Stimulated activated naive CD8-positive, alpha-beta T cell treated with anti-CD3 and anti-CD28 coated beads, Interleukin-15, Interleukin-2, amounts not matched to agents 100 ng/mL and 50 ng/mL, for 24 hours (primary cell): ENCODE data around the gene RPN1.

Source experiments
- H3K27ac Mint-ChIP-seq: one replicate; pipeline ENCODE4 v1.8.0; 2021; ENCODE audit warnings: mild to moderate bottlenecking, mixed read lengths
- H3K27me3 Mint-ChIP-seq: one replicate; pipeline ENCODE4 v1.8.0; 2021; ENCODE audit warnings: mixed read lengths
- H3K36me3 Mint-ChIP-seq: one replicate; pipeline ENCODE4 v1.8.0; 2021; ENCODE audit warnings: low read depth, mixed read lengths
- H3K4me1 Mint-ChIP-seq: one replicate; pipeline ENCODE4 v1.8.0; 2021; ENCODE audit warnings: low read depth, mixed read lengths
- H3K4me3 Mint-ChIP-seq: one replicate; pipeline ENCODE4 v1.8.0; 2021; ENCODE audit warnings: mild to moderate bottlenecking, mixed read lengths
- H3K9me3 Mint-ChIP-seq: one replicate; pipeline ENCODE4 v1.8.0; 2021; ENCODE audit warnings: mixed read lengths

RPN1 gene

GRCh38 chr3:128621931-128622330 is 28.7 kb downstream of the RPN1 start:
- Mint-ChIP-seq H3K4me1 (peaks cover 41% of the 10 kb centered on the region), H3K27me3 (no peaks in the 10 kb centered on the region), H3K36me3 (peaks cover 85% of the 10 kb centered on the region), H3K9me3 (no peaks in the 10 kb centered on the region), H3K27ac (peak overlapping the region; percentile 9), H3K4me3 (no peak overlapping the region)

DNA sequence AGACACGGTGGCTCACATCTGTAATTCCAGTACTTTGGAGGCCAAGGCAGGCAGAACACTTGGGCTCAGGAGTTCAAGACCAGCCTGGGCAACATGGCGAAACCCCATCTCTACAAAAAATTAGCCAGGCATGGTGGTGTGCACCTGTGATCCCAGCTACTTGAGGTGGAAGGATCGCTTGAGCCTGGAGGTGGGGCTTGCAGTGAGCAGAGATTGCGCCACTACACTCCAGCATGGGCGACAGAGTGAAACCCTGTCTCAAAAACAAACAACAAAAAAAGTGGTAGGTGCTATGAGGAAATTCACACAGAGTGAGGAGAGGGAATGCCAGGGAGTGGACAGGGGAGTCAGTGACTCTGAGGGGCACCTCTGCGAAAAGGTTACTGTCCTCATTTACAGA is 29.4 kb downstream of the RPN1 start:
- Mint-ChIP-seq H3K4me3 (no peak overlapping the region), H3K27me3 (no peaks in the 10 kb centered on the region), H3K27ac (peak overlapping the region; percentile 88)

DNA sequence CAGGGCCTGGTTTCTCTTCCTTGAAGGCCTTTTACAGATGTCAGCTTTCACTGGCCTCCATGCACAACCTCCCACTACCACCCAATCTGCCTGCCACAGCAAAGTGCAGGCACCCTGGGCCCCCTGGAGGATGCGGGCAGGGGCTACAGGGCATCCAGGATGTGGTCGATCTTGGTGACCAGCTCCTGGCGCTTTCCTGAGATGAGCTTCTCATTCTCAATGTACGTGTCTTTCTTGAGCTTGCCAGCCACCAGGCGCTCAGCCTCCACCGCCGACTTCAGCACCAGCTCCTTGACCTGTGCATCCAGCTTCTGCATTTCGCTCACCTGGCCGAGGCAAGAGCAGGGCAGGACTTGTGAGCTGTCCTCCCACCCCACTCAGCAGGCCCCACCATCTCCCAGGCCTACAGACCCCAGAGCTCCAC is 30.3 kb downstream of the RPN1 start:
- H3K4me3 Mint-ChIP-seq: peak overlapping the region; percentile 57
- H3K9me3 Mint-ChIP-seq: no peaks in the 10 kb centered on the region
- H3K36me3 Mint-ChIP-seq: peaks cover 69% of the 10 kb centered on the region
- H3K27me3 Mint-ChIP-seq: no peaks in the 10 kb centered on the region
- peaks cover 45% of the 10 kb centered on the region for H3K4me1 Mint-ChIP-seq
- peak overlapping the region; percentile 88 for H3K27ac Mint-ChIP-seq

More for the DNA sequence above, 29.4 kb downstream of the RPN1 start:
- Mint-ChIP-seq H3K4me1 (peaks cover 45% of the 10 kb centered on the region), H3K36me3 (peaks cover 78% of the 10 kb centered on the region), H3K9me3 (no peaks in the 10 kb centered on the region)

GRCh38 chr3:128619146-128619890 is 31.3 kb downstream of the RPN1 start:
- Mint-ChIP-seq H3K4me1 (peaks cover 45% of the 10 kb centered on the region), H3K36me3 (peaks cover 59% of the 10 kb centered on the region), H3K4me3 (peak overlapping the region; percentile 96), H3K27me3 (no peaks in the 10 kb centered on the region), H3K9me3 (no peaks in the 10 kb centered on the region), H3K27ac (peak overlapping the region; percentile 94)

DNA sequence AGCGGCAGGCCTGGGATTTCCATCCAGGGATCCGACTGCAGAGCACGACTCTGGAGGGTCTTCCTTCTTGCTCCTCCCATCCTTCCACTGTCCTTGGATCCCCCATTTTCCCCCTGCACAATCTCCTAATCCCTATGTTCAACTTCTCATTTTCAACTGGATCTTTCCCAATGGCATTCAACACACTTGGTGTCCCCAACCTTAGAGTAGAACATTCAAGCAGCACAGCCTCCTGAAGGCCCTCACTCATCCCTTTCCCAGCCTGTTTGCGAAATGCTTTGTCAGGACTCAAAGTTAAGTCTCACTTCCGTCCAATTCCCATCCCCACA is 32.3 kb downstream of the RPN1 start:
- Mint-ChIP-seq H3K4me3 (peak overlapping the region; percentile 96), H3K27ac (peak overlapping the region; percentile 94), H3K36me3 (peaks cover 50% of the 10 kb centered on the region), H3K27me3 (no peaks in the 10 kb centered on the region), H3K9me3 (no peaks in the 10 kb centered on the region), H3K4me1 (peaks cover 45% of the 10 kb centered on the region)

DNA sequence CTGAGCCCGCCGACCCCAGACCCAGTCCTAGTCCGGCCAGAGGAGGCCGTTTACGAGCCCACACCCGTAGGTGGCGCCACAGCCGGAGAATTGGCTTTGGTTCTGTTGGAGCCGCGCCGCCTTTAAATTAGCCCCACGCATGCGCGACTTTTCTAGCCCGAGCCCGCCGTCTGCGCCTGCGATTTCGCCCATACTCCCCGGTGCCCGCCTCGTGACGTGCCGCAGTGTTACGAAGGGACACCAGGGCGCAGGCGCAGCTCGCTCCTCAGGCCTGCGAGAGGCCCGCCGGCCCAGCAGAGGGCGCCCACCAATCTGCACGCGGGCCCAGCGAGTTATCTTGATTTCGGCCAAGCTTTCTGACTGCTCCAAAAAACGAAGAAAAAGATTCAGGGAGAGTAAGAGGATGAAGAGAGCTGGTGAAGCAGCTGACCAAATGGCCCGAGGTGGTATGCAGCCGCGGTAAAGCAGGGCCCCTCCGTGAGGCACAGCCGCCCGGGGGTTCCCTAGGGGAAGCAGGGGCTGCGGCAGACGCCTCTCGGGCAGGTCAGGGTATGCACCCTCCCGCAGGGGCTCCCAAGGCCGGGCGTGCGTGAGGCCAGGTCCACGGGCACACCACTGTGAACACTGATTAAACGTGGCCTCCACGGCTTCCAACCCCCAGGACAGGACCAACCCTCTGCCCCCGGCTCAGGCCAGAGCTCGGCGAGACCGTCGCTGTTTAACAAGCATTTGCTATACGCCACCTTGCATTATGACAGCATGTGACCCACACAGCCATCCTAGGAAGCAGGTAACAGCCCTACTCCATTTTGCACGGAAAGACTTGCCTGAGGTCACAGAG is 32.8 kb downstream of the RPN1 start:
- H3K9me3 Mint-ChIP-seq: no peaks in the 10 kb centered on the region

GRCh38 chr3:128617270-128617556 is 33.4 kb downstream of the RPN1 start:
- peaks cover 47% of the 10 kb centered on the region for H3K36me3 Mint-ChIP-seq
- H3K4me1 Mint-ChIP-seq: peaks cover 45% of the 10 kb centered on the region
- no peaks in the 10 kb centered on the region for H3K9me3 Mint-ChIP-seq
- peak overlapping the region; percentile 96 for H3K4me3 Mint-ChIP-seq
- peak overlapping the region; percentile 94 for H3K27ac Mint-ChIP-seq
- H3K27me3 Mint-ChIP-seq: no peaks in the 10 kb centered on the region

More for the DNA sequence above, 32.8 kb downstream of the RPN1 start:
- H3K36me3 Mint-ChIP-seq: peaks cover 49% of the 10 kb centered on the region
- peaks cover 45% of the 10 kb centered on the region for H3K4me1 Mint-ChIP-seq
- H3K27ac Mint-ChIP-seq: peak overlapping the region; percentile 94
- no peaks in the 10 kb centered on the region for H3K27me3 Mint-ChIP-seq
- H3K4me3 Mint-ChIP-seq: peak overlapping the region; percentile 96

GRCh38 chr3:128616516-128617269 is 33.9 kb downstream of the RPN1 start:
- peaks cover 45% of the 10 kb centered on the region for H3K4me1 Mint-ChIP-seq
- no peaks in the 10 kb centered on the region for H3K27me3 Mint-ChIP-seq
- peak overlapping the region; percentile 96 for H3K4me3 Mint-ChIP-seq
- peaks cover 42% of the 10 kb centered on the region for H3K36me3 Mint-ChIP-seq
- H3K27ac Mint-ChIP-seq: peak overlapping the region; percentile 94
- H3K9me3 Mint-ChIP-seq: no peaks in the 10 kb centered on the region

DNA sequence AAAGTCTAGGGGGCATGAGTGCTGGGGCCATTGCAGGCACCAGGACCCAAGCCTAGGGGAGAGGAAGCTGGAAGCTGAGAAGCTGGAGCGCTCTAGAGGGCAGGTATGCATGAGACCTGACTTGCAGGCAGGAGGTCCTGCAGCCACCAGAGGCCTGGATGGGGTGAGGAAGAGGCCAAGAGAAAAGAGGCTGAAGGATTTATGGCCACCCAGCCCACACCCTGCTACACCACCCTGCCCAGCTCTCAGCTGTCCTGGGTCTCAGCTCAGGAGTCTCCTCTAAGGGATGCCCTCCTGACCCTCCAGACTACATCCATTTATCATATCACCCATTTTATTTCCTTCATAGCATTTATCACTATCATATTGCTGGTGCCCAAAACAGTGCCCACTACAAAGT is 36.5 kb downstream of the RPN1 start:
- Mint-ChIP-seq H3K27ac (no peak overlapping the region), H3K36me3 (peaks cover 16% of the 10 kb centered on the region), H3K9me3 (no peaks in the 10 kb centered on the region), H3K4me1 (peaks cover 21% of the 10 kb centered on the region), H3K4me3 (no peak overlapping the region), H3K27me3 (no peaks in the 10 kb centered on the region)

DNA sequence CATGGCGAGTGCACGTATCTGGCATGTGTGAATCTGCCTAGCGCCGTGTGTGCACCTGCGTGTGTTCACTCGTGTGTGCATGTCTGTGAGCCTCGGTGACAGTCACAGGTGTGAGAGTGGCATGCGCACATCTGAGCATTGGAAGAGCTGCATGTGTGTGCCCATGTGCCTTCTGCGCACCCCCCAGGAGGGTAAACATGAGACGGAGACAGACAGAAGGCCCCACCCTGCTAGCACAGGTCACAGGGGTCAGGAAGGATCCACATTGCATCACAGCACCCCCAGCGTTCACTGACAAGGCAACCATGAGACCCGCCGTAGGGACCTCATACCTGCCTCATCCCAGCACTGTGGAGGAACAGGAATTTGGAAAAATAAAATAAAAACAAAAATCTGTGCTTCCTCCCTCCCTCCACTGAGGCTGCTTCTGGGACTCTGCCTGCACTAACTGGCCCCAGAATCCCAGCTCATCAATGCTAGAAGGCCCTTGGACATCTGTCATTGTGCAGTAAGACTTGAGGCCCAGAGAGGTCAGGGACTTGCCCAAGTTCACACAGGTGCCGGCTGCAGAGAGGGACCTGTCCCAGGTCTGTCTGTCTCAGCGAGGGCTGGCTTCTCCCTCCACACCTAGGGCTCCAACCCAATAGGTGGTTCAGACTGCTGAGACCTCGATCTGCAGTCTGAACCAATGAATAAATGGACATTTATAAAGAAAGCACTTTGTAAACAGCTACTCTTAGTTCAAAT is 37.4 kb downstream of the RPN1 start:
- no peak overlapping the region for H3K27ac Mint-ChIP-seq
- peaks cover 12% of the 10 kb centered on the region for H3K4me1 Mint-ChIP-seq
- H3K36me3 Mint-ChIP-seq: peaks cover 8% of the 10 kb centered on the region
- no peaks in the 10 kb centered on the region for H3K9me3 Mint-ChIP-seq
- H3K4me3 Mint-ChIP-seq: no peak overlapping the region
- no peaks in the 10 kb centered on the region for H3K27me3 Mint-ChIP-seq

DNA sequence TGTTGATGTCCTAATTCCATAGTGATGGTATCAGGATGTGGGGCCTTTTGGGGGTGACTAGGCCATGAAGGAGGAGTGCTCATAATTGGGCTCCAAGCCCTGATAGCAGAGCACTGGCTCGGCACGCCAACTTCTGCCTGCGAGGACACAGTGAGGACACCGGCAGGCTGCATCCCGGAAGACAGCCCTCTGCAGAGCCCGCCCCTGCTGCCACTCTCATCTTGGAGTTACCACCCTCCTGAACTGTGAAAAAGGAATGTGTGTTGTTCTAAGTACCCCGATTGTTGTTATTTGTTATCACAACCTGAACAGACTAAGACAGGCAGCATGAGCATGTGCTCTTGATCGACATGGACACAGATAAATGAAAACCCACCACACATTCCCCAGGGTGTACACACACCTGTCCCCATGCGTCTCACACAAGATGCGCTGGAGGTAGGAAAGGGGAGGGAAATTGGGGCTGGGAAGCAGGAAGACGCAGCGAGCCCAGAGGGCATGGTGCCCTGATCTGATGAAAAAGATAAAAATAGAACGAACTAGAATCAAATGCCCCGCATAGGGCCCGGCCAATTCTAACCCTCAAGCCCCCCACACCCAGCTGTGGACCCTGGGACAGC is 40.1 kb downstream of the RPN1 start:
- no peak overlapping the region for H3K27ac Mint-ChIP-seq
- peaks cover 7% of the 10 kb centered on the region for H3K27me3 Mint-ChIP-seq
- no peak overlapping the region for H3K4me3 Mint-ChIP-seq
- H3K9me3 Mint-ChIP-seq: no peaks in the 10 kb centered on the region
- no peaks in the 10 kb centered on the region for H3K36me3 Mint-ChIP-seq
- no peaks in the 10 kb centered on the region for H3K4me1 Mint-ChIP-seq

DNA sequence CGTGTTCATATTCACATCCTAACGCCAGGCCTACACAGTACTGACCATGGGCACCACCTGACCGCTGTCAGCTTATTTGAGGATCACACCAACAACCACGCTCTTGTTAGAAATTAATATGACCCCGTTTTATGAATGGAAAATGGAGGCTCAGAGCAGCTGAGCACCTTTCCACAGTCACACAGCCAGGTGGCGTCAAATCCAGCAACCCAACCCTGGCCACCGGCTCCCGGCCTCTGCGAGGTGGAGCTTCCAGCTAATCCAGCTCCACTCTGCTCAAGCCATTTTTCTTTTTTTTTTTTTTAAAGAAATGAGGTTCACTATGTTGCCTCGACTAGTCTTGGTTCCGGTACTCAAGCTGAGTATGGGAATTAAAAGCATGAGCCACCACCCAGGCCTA is 41.3 kb downstream of the RPN1 start:
- Mint-ChIP-seq H3K4me3 (no peak overlapping the region), H3K9me3 (no peaks in the 10 kb centered on the region), H3K27me3 (peaks cover 7% of the 10 kb centered on the region), H3K4me1 (no peaks in the 10 kb centered on the region), H3K27ac (no peak overlapping the region), H3K36me3 (no peaks in the 10 kb centered on the region)

- Mint-ChIP-seq H3K36me3 (no peaks in the 10 kb centered on the region), H3K27ac (no peak overlapping the region), H3K4me1 (no peaks in the 10 kb centered on the region), H3K27me3 (peaks cover 7% of the 10 kb centered on the region), H3K9me3 (no peaks in the 10 kb centered on the region), H3K4me3 (no peak overlapping the region)
Measured at GRCh38 chr3:128607710-128608048, 42.9 kb downstream of the RPN1 start.

GRCh38 chr3:128606094-128606493 is 44.5 kb downstream of the RPN1 start:
- Mint-ChIP-seq H3K9me3 (no peaks in the 10 kb centered on the region), H3K27me3 (peaks cover 7% of the 10 kb centered on the region), H3K4me1 (no peaks in the 10 kb centered on the region), H3K27ac (no peak overlapping the region), H3K4me3 (no peak overlapping the region), H3K36me3 (no peaks in the 10 kb centered on the region)
